Measurements from ENCODE around the gene EML4. TPM values are rescaled to one million over a fixed set of nuclear protein-coding genes. Genes with fewer than 3 reads are reported as not detected.

The EML4 gene
- total and polyA plus RNA-seq, 9 donors, result 26.0 to 36.9 (median 29.0) TPM

- no peaks in the 10 kb centered on the region for H3K4me1 ChIP-seq (ENCODE audit: control insufficient read depth, insufficient read depth, low read length)
- 25% methylated on average over 2 of the region's 5 CpGs for WGBS (ENCODE audit: insufficient coverage)
- no peaks in the 10 kb centered on the region for H3K9me3 ChIP-seq (replicated peaks; ENCODE audit: control insufficient read depth, low read depth, low read length)
- H3K27me3 ChIP-seq (ENCODE audit: control insufficient read depth, insufficient read depth, low read length), result no peaks in the 10 kb centered on the region
- peak; percentile 19 for DNase-seq
- no peak overlapping the region for H3K4me3 ChIP-seq (ENCODE audit: low read length)
- peaks cover 3% of the 10 kb centered on the region for H3K36me3 ChIP-seq (ENCODE audit: control insufficient read depth, insufficient read depth, low read length)
- H3K27ac ChIP-seq (ENCODE audit: low read length), result no peak overlapping the region
These were observed 16.2 kb downstream of the EML4 start for GRCh38 chr2:42185220-42185921.

DNA sequence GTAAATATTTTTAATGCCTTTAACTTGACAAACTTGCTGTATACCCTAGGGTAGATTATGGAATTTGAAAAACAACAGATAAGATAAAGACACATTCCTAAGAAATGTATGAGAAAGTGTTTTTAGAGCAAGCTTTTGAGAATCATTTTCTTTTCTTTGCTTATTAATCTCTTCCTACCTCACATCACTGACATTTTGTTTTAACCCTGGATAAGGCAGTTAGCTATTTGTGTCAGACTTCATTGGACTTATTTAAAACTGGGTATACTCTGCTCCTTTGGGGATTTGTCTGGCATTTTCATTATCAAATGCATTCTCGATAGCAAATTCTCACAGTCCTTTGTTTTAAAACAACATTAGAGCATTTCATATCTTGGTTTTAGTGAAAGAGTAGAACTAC is 17.2 kb downstream of the EML4 start:
- no peak overlapping the region for H3K27ac ChIP-seq (ENCODE audit: low read length)
- H3K4me1 ChIP-seq (ENCODE audit: control insufficient read depth, insufficient read depth, low read length), result no peaks in the 10 kb centered on the region
- no peaks in the 10 kb centered on the region for H3K27me3 ChIP-seq (ENCODE audit: control insufficient read depth, insufficient read depth, low read length)
- peaks cover 3% of the 10 kb centered on the region for H3K36me3 ChIP-seq (ENCODE audit: control insufficient read depth, insufficient read depth, low read length)
- no CpG with 5 or more reads among the region's 1 CpG for WGBS (ENCODE audit: insufficient coverage)
- H3K4me3 ChIP-seq (ENCODE audit: low read length), result no peak overlapping the region
- no peak for DNase-seq
- H3K9me3 ChIP-seq (replicated peaks; ENCODE audit: control insufficient read depth, low read depth, low read length), result no peaks in the 10 kb centered on the region

DNA sequence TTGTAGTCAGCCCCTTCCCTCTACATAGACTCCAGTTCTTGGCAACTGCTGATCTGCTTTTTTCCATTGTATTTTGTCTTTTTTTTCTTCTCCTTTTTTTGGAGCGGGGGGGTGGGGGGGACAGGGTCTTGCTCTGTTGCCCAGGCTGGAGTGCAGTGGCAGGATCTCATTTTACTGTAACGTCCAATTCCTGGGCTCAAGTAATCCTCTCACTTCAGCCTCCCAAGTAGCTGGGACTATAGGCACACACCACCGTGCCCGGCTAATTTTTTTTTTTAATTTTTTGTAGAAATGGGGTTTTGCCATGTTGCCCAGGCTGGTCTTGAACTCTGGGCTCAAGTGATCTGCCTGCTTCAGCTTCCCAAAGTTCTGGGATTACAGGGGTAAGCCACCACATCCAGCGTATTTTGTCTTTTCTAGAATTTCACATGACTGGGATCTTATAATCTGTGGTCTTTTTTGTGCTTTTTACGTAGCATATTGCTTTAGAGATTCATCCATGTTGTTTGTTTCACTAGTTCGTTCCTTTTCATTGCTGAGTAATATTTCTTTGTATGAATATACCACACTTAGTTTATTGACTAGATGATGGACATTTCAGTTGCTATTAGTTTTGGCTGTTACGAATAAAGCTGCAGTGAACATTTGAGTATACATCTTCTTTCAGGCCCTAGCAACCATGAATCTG is 17.9 kb downstream of the EML4 start:
- Histone ChIP-seq H3K27ac (ENCODE audit: low read length) (no peak overlapping the region), H3K4me3 (ENCODE audit: low read length) (no peak overlapping the region), H3K27me3 (ENCODE audit: control insufficient read depth, insufficient read depth, low read length) (no peaks in the 10 kb centered on the region), H3K4me1 (ENCODE audit: control insufficient read depth, insufficient read depth, low read length) (no peaks in the 10 kb centered on the region), H3K36me3 (ENCODE audit: control insufficient read depth, insufficient read depth, low read length) (no peaks in the 10 kb centered on the region), H3K9me3 (replicated peaks; ENCODE audit: control insufficient read depth, low read depth, low read length) (no peaks in the 10 kb centered on the region)
- no peak for DNase-seq
- no CpG with 5 or more reads among the region's 8 CpGs for WGBS (ENCODE audit: insufficient coverage)

GRCh38 chr2:42187886-42188285 is 18.7 kb downstream of the EML4 start:
- WGBS (ENCODE audit: insufficient coverage), result no CpG with 5 or more reads among the region's 3 CpGs
- Histone ChIP-seq H3K4me1 (ENCODE audit: control insufficient read depth, insufficient read depth, low read length) (no peaks in the 10 kb centered on the region), H3K36me3 (ENCODE audit: control insufficient read depth, insufficient read depth, low read length) (no peaks in the 10 kb centered on the region), H3K27me3 (ENCODE audit: control insufficient read depth, insufficient read depth, low read length) (no peaks in the 10 kb centered on the region), H3K9me3 (replicated peaks; ENCODE audit: control insufficient read depth, low read depth, low read length) (no peaks in the 10 kb centered on the region), H3K27ac (ENCODE audit: low read length) (no peak overlapping the region), H3K4me3 (ENCODE audit: low read length) (no peak overlapping the region)
- DNase-seq, result no peak

- WGBS (ENCODE audit: insufficient coverage), result no CpG with 5 or more reads among the region's 2 CpGs
- H3K27me3 ChIP-seq (ENCODE audit: control insufficient read depth, insufficient read depth, low read length), result no peaks in the 10 kb centered on the region
- no peak overlapping the region for H3K27ac ChIP-seq (ENCODE audit: low read length)
- no peaks in the 10 kb centered on the region for H3K9me3 ChIP-seq (replicated peaks; ENCODE audit: control insufficient read depth, low read depth, low read length)
- H3K4me3 ChIP-seq (ENCODE audit: low read length), result no peak overlapping the region
- no peaks in the 10 kb centered on the region for H3K4me1 ChIP-seq (ENCODE audit: control insufficient read depth, insufficient read depth, low read length)
- DNase-seq, result no peak
- H3K36me3 ChIP-seq (ENCODE audit: control insufficient read depth, insufficient read depth, low read length), result no peaks in the 10 kb centered on the region
These were observed 20.0 kb downstream of the EML4 start for GRCh38 chr2:42189235-42189566.

DNA sequence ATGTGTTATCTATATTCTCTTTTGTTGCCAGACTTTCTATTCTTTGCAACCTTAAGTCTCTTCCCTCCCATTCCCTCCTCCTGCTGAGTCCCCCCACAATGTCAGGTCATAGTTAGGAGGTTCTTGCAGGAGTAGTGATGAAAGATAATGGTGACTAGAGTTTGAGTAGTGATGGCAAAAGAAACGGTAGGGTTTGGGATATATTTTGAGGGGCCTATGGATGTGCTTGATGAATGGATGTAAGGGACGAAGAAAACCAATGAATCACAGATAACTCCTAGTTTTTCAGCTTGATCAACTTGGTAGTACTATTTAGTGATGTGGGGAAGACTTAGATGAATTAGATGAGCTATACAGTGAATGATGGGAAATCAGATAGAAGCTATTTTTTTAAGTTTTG is 21.0 kb downstream of the EML4 start:
- Histone ChIP-seq H3K4me1 (ENCODE audit: control insufficient read depth, insufficient read depth, low read length) (no peaks in the 10 kb centered on the region), H3K9me3 (replicated peaks; ENCODE audit: control insufficient read depth, low read depth, low read length) (no peaks in the 10 kb centered on the region), H3K36me3 (ENCODE audit: control insufficient read depth, insufficient read depth, low read length) (no peaks in the 10 kb centered on the region), H3K27me3 (ENCODE audit: control insufficient read depth, insufficient read depth, low read length) (no peaks in the 10 kb centered on the region), H3K4me3 (ENCODE audit: low read length) (no peak overlapping the region), H3K27ac (ENCODE audit: low read length) (no peak overlapping the region)
- WGBS (ENCODE audit: insufficient coverage), result no CpG with 5 or more reads among the region's 2 CpGs
- DNase-seq, result no peak

DNA sequence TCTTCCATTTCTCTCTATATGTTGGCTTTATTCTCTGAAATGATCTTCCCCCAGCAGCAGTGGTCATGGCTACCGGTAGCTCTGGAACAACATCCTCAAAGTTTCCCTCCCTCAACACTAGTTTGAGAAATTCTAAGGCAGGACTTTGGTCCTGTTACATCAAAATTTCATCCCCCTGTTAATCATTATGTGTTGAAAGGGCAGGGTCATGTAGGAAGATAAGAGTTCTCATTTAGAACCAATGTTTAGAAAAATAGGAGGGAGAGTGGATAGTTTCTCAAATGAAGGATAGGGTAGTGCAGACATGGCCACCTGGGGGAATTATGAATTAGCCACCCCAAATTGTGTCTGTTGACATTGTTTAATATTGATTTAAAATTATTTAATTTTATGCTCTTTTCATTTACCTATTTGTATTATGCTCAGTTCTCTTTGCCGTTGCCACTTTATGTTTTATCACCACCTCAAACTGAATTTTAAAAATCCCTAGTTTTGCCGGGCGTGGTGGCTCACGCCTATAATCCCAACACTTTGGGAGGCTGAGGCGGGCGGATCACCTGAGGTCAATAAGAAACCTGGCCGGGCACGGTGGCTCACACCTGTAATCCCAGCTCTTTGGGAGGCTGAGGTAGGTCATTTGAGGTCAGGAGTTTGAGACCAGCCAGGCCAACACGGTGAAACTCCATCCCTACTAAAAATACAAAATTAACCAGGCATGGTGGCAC is 22.3 kb downstream of the EML4 start:
- Histone ChIP-seq H3K36me3 (ENCODE audit: control insufficient read depth, insufficient read depth, low read length) (no peaks in the 10 kb centered on the region), H3K4me1 (ENCODE audit: control insufficient read depth, insufficient read depth, low read length) (no peaks in the 10 kb centered on the region), H3K27ac (ENCODE audit: low read length) (no peak overlapping the region), H3K27me3 (ENCODE audit: control insufficient read depth, insufficient read depth, low read length) (no peaks in the 10 kb centered on the region), H3K4me3 (ENCODE audit: low read length) (no peak overlapping the region), H3K9me3 (replicated peaks; ENCODE audit: control insufficient read depth, low read depth, low read length) (no peaks in the 10 kb centered on the region)
- WGBS (ENCODE audit: insufficient coverage), result no CpG with 5 or more reads among the region's 10 CpGs
- no peak for DNase-seq

DNA sequence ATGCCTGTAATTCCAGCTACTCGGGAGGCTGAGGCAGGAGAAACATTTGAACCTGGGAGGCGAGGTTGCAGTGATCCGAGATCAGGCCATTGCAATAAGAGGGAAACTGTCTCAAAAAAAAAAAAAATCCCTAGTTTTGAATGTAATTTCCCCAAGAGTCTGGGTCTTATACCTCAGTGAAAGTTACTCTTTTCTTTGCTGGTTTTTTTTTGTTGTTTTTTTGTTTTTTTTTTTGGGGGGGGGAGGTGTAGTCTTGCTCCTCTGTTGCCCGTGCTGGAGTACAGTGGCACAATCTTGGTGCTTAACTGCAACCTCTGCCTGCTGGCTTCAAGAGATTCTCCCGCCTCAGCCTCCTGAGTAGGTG is 22.8 kb downstream of the EML4 start:
- Histone ChIP-seq H3K4me3 (ENCODE audit: low read length) (no peak overlapping the region), H3K27me3 (ENCODE audit: control insufficient read depth, insufficient read depth, low read length) (no peaks in the 10 kb centered on the region), H3K4me1 (ENCODE audit: control insufficient read depth, insufficient read depth, low read length) (no peaks in the 10 kb centered on the region), H3K9me3 (replicated peaks; ENCODE audit: control insufficient read depth, low read depth, low read length) (no peaks in the 10 kb centered on the region), H3K27ac (ENCODE audit: low read length) (no peak overlapping the region), H3K36me3 (ENCODE audit: control insufficient read depth, insufficient read depth, low read length) (no peaks in the 10 kb centered on the region)
- no CpG with 5 or more reads among the region's 5 CpGs for WGBS (ENCODE audit: insufficient coverage)
- DNase-seq, result no peak

- H3K4me3 ChIP-seq (ENCODE audit: low read length), result no peak overlapping the region
- no peaks in the 10 kb centered on the region for H3K27me3 ChIP-seq (ENCODE audit: control insufficient read depth, insufficient read depth, low read length)
- H3K4me1 ChIP-seq (ENCODE audit: control insufficient read depth, insufficient read depth, low read length), result no peaks in the 10 kb centered on the region
- DNase-seq, result no peak
- H3K9me3 ChIP-seq (replicated peaks; ENCODE audit: control insufficient read depth, low read depth, low read length), result no peaks in the 10 kb centered on the region
- WGBS (ENCODE audit: insufficient coverage), result 50% methylated on average over 2 of the region's 3 CpGs
- no peaks in the 10 kb centered on the region for H3K36me3 ChIP-seq (ENCODE audit: control insufficient read depth, insufficient read depth, low read length)
- no peak overlapping the region for H3K27ac ChIP-seq (ENCODE audit: low read length)
These were observed 23.8 kb downstream of the EML4 start for GRCh38 chr2:42192652-42193566.

DNA sequence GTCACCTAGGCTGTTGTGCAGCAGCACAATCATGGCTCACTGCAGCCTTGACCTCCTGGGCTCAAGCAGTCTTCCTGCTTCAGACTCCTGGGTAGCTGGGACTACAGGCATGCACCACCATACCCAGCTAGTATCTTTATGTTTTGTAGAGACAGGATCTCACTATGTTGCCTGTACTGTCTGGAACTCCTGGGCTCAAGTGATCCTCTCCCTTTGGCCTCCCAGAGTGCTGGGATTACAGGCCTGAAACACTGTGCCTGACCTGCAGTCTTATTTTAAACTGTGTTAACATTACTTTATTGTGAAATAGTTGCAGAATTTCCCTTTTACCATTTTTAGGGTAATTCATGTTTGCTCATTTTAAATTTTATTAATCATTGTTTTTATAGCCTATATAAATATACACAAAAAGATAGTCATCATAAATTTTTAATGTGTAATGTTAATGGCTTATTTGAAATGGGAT is 24.6 kb downstream of the EML4 start:
- H3K4me3 ChIP-seq (ENCODE audit: low read length), result no peak overlapping the region
- no peaks in the 10 kb centered on the region for H3K9me3 ChIP-seq (replicated peaks; ENCODE audit: control insufficient read depth, low read depth, low read length)
- H3K27me3 ChIP-seq (ENCODE audit: control insufficient read depth, insufficient read depth, low read length), result no peaks in the 10 kb centered on the region
- no peak overlapping the region for H3K27ac ChIP-seq (ENCODE audit: low read length)
- H3K4me1 ChIP-seq (ENCODE audit: control insufficient read depth, insufficient read depth, low read length), result no peaks in the 10 kb centered on the region
- DNase-seq, result no peak
- no peaks in the 10 kb centered on the region for H3K36me3 ChIP-seq (ENCODE audit: control insufficient read depth, insufficient read depth, low read length)

Measured in muscle of leg (tissue), 11 donors.